GM18858 (cell line): Measurements from ENCODE around the gene WNT2B.

Experiments used
- ATAC-seq: cut with Tn5 transposase; IDR thresholded peaks from one replicate; pipeline ENCODE4 v1.9.1; 2021; ENCODE audit not compliant: unreplicated experiment

WNT2B gene

GRCh38 chr1:112565800-112566199, 57.0 kb downstream of the WNT2B start:
- no peak for ATAC-seq

- ATAC-seq = no peak
Observed at GRCh38 chr1:112575154-112575804, 66.5 kb downstream of the WNT2B start.

- no peak for ATAC-seq
Observed at GRCh38 chr1:112576240-112576639, 67.5 kb downstream of the WNT2B start.
